ENCODE measurements around the gene WWC1.

GRCh38 chr5:168375214-168375613 lies 83.8 kb downstream of the WWC1 start:
- TF ChIP-seq CTCF (IDR thresholded peaks at IDR 0.05; ENCODE audit: low read length) = no peak
- no peak for TF ChIP-seq EZH2 (optimal IDR thresholded peaks at IDR 0.05; ENCODE audit: low read depth, low read length)
